ENCODE data around the gene EGLN2.
"Not testable (repeated sequence)": the region's sequence is repeated elsewhere in the genome, so short reads cannot be mapped to it uniquely, and the experiment has no call there.

EGLN2 gene

DNA sequence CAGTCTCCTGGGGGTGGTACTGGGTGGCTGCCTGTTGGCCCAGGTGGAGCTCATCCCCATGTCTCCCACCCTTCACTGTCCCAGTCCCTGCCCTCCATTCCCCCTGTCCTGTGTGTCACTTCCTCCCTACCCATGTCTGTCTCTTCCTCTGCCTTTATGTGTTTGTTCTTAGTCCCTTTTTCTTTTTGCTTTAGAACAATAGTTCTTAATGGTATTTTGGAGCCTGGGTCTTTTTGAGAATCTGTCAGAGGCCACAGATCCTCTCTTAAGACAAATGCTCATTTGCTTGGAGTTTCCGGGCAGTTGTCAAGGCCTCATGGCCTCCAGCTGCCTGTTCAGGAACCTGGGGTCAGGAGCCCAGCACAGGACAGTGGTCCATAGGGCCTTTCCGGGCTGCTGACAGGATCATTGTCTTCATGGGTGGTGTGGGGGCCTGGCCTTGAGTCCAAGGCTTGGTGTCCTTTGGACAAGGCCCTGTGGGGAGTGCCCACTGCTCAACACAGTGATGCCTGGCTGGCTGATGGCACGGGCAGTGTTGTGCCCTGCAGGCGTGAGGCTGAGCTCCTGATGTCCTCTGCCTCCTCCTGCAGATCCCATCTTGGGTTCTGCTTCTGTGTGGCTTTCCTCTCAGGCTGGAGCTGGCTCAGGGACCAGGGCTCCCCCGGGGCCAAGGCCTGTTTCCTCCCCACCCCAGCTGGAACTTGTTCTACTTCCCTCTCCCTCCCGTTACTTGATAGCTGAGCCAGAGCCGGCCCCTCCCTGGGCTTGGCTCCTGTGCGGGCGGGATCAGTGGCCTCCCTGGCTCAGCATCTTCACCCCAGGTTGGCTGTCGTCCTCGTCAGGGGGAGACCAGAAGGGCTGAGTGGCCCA is 3.5 kb downstream of the EGLN2 start:
- DNase-seq (ENCODE audit: low spot score), result peak; percentile 32

- no peak for DNase-seq (ENCODE audit: low spot score)
These were observed 4.3 kb downstream of the EGLN2 start for GRCh38 chr19:40803170-40803856.

GRCh38 chr19:40803857-40804782 is 5.1 kb downstream of the EGLN2 start:
- DNase-seq (ENCODE audit: low spot score), result no peak

DNA sequence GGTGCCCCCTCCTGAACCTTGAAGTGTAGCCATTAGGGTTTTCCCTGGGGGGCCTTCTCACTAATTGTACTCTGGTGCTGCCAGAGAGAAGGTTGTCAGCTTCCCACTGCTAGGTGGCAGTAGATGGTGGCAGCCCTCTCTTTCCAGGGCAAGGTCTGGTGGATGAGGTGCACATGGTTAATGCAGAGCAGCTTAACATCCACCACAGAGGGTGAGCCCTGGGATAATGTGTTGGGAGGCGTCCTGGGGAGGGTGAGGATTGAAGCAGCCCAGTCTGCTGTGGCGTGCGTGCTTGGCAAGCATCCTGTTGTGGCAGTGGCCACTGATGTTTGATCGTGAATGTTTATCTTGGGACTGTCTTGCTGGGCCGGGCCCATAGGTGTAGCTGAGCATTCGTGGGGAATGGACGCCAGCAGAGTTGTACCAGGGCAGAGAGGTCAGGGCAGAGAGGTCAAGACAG is 5.8 kb downstream of the EGLN2 start:
- no peak for DNase-seq (ENCODE audit: low spot score)

GRCh38 chr19:40805258-40805868 is 6.4 kb downstream of the EGLN2 start:
- no peak for DNase-seq (ENCODE audit: low spot score)

DNA sequence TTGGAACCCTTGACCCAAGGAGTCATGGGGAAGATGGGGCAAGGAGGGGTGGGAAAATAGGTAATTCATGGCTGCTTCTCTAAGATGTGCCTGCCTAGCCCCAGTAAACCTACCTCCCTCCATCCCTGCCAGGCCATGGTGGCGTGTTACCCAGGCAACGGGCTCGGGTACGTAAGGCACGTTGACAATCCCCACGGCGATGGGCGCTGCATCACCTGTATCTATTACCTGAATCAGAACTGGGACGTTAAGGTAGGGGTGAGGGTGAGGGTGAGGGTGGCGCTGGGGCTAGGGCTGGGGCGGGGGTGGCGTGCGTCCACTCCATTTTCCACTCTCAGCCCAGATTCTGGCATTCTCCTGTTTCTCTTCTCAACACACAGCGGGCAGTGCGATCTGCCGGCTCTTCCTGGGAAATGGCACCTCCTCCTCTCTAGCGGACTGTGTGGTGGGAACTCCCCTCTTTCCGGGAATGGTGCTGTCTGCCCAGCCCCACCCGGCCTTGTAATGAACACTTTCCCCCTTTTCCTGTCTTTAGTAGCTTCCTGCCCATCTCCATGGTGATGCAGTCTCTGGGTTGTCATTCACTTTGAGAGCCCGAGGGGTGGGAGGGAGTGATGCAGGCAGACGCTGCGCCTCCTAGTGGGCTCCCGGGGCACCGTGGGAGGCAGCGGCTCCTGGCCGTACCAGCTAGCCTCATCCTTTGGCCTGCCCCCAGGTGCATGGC is 7.6 kb downstream of the EGLN2 start:
- peak; percentile 93 for DNase-seq (ENCODE audit: low spot score)

- DNase-seq (ENCODE audit: low spot score), result no peak
These were observed 8.4 kb downstream of the EGLN2 start for GRCh38 chr19:40807147-40808020.

GRCh38 chr19:40808021-40808325 is 9.0 kb downstream of the EGLN2 start:
- no peak for DNase-seq (ENCODE audit: low spot score)

- no peak for DNase-seq (ENCODE audit: low spot score)
These were observed 9.5 kb downstream of the EGLN2 start for GRCh38 chr19:40808497-40808896.

DNA sequence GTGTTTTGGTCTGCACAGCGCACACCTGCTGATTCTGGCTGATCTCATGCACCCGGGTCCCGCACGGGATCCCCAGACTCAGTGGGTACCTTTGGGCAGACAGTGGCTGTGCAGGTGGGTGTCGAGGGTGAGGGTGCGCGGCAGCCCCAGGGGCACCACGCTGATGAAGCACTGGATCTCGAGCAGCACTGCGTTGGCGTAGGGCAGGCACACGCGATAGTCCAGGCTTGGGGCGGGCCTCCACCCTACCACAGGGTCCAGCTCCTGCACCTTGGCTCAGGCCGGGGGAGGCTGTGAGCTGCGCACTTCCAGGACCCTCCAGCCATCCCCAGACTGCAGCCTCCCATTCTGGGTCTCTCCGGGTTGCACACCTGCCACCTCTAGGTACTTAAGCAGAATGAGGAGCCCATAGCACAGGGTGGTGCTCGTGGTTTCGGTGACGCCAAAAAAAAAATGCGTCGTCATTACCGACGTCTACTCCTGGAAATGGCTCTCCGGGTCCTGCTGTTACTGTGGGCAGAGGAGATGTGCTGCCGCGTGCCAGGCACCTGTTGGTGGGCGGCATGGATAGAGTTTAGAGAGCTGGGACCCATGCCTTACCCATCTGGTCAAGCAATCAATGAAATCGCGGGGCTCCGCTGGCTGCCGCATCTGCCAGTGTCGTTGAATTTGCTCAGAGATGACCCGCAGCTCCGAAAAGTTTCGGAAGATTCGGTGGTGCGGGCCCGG is 10.5 kb downstream of the EGLN2 start:
- DNase-seq (ENCODE audit: low spot score), result no peak

DNA sequence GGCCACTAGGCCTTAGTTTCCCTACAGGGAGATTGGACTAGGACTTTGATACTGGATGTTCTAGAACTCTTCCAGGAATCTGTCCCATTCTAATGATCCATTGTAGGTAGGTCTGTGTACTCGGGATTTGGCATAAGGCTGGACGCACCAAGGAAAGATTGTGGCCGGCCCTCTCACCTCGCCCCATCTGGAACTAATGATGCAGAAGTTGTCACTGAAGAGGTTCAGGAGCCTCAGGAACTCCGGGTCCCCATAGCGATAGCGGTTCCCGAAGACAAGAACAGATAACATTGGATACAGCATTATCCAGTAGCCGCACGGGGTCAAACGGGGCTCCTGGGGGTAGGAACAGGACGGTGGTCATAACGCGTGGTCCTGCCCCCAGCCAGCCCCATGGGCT is 11.2 kb downstream of the EGLN2 start:
- no peak for DNase-seq (ENCODE audit: low spot score)

DNA sequence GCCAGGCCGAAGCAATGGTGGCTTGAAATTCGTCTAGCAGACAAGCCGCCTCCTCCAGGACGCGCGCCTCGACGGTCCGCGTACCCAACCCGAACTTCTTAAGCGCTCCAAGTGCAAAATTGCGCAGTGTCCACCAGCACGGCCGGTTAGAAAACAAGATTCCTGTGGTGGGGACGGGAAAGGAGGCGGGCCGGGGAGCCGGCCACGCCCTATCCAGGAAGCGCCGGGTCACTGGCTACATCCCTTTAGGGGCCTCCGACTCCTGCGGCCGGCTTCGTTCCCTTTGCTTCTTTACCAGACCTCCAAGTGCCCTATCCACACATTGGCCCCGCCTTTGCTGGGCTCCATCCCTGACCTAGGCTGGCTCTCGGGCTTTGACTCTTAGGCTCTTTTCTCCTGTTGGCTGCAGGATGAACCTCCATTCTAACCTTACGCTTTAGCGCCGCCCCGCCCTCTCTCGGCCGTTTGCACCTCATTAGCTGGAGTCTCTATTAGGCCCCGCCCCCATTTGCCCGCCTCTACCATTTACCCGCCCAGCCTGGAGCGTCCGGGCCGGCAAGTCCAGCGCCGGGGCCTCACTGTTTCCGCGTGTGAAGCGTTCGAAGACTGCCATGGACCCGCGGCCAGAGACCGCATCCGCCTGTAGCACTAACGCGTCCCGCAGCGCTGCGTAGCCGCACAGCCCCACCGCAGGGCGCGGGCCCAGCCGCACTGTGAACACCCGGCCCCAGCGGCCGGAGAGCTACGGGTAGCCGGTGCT is 11.8 kb downstream of the EGLN2 start:
- peak; percentile 64 for DNase-seq (ENCODE audit: low spot score)

DNA sequence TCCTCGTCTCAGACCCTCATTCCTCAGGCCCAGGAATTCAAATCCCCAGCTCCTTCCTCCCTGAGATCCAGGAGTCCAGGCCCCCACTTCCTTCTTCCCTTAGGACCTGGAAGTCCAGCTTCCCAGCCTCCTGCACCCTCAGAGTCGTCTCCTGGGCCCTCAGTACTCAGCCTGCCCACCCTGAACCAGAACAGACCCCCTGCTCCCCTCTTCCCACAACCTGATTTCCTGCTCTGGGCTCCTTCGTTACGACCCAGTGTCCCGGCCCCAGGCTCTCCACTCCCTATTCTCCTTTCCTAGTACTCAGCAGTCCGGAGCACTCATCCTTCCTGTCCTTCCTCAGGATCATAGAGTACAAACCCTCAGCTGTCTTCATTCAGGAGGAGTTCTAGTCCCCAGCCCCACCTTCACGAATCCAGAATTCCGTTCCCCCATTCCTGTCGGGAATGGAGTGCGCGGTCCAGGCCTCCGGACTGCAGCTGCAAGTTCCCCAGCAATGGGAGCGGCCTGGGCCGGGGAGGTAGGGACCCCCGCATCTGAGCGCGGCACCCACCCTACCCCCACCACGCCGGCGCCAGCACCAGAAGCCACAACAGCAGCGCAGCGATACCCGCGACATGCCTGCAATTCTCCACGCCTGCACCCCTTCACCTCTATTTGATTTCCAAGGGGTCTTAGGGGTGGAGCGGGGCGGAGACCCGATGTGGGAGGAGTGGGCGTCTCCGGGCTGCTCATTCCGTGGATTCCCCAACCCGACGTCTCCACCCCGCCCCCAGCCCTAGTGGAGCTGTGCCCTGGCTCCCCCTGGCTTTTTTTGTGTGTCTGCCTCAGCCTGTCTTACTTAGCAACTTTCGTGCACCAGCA is 12.7 kb downstream of the EGLN2 start:
- DNase-seq (ENCODE audit: low spot score), result no peak

GRCh38 chr19:40812571-40812970 is 13.6 kb downstream of the EGLN2 start:
- not testable (repeated sequence) for DNase-seq (ENCODE audit: low spot score)

GRCh38 chr19:40813182-40813581 is 14.2 kb downstream of the EGLN2 start:
- DNase-seq (ENCODE audit: low spot score), result no peak

GRCh38 chr19:40815223-40815622 is 16.2 kb downstream of the EGLN2 start:
- no peak for DNase-seq (ENCODE audit: low spot score)

- not testable (repeated sequence) for DNase-seq (ENCODE audit: low spot score)
These were observed 19.7 kb downstream of the EGLN2 start for GRCh38 chr19:40818480-40819399.

Measured in GM03348 (cell line).